Midbrain (tissue), 1 donor: Measurements from ENCODE around the gene NFIB.
A peak's percentile ranks its signal among the peaks of the same experiment; 100 is the strongest.

Experiments
- DNase-seq: peaks from one replicate; lab custom pipeline; 2025; lab: John Stamatoyannopoulos, UW

The NFIB gene

GRCh38 chr9:14214065-14214684 is 99.8 kb downstream of the NFIB start:
- no peak for DNase-seq

DNA sequence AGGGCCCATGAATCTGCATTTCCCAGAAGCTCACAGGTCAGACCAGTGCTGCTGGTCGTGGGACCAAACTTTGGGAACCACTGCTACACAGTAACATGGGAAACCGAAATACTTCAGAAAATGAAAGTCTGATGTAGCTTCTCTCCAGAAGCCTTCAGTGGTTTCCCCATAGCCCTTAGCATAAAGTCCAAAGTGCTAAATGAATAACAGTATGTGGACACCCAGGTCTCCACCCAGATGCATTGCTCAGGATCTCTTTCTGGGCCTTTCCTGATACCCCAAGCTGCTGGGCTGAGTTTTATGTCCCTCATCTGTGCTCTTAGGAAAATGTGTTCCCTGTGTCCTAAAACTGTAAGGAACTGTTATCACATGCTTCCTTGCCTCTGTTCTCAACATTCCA is 100.4 kb downstream of the NFIB start:
- DNase-seq: no peak

DNA sequence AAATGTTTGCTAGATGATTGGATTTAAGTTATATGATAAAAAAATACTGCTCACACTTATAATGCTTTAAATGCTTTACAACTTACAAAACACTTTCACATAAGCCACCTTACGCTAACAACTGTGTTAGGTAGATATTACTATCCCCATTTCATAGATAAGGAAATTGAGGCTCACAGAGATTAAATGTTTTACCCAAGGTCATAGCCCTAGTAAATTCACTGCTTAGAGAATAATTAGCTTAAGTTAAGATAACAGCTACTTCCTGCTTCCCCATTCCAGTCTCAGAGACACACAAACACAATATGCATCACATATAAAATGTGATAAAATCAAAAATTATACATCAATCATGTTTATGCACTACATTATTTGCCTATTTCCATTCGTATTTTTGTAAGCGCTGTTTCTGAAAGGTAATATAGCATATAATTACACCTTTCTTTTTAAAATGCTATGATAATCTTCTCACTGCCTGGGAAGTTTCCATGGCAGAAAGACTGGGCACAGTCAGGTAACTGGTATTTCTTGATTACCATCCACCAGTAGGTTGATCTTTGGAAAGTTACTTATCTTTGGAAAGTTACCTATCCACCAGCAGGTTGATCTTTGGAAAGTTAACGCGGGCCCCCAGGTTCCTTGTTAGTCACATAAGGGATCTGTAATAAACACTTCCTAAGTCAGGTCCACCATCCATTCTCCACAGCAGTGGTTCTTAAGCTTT is 101.1 kb downstream of the NFIB start:
- DNase-seq: no peak

DNA sequence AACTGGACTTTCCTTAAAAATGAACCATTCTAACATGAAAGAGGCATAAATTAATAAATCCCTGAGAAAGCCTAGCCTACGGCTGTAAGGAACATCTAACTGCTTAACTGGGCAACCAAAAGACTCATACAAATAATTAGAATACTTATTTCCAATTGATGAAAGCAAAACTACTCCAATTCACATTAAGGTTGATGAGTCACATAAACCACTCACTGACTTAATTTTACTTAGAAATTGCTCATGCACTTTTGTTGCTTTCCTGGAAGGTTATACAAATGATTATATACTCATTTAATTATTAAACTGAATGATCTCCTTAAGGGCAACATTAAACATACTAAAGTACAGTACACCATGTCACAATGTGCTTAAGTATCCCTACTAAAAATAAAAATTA is 101.9 kb downstream of the NFIB start:
- DNase-seq: no peak

GRCh38 chr9:14211564-14211963 is 102.4 kb downstream of the NFIB start:
- DNase-seq: no peak

DNA sequence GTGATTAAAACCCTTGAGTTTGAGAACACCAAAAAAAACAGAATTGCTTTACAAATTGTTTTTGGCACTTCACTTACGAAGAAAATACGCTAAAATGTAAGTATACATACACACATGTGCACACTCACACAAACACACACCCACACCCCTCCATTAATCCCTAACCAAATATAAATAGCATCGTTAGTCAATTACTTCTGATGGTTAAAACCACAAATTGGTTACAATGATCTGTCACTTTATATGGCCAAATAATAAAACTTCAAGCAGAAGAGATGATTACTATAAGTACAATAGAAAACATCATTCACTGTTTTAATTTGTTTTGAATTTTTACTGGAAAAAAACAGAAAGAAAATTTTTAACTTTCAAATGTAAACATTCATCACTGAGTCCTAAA is 103.5 kb downstream of the NFIB start:
- no peak for DNase-seq

- no peak for DNase-seq
These were observed 104.3 kb downstream of the NFIB start for GRCh38 chr9:14209399-14210345.

DNA sequence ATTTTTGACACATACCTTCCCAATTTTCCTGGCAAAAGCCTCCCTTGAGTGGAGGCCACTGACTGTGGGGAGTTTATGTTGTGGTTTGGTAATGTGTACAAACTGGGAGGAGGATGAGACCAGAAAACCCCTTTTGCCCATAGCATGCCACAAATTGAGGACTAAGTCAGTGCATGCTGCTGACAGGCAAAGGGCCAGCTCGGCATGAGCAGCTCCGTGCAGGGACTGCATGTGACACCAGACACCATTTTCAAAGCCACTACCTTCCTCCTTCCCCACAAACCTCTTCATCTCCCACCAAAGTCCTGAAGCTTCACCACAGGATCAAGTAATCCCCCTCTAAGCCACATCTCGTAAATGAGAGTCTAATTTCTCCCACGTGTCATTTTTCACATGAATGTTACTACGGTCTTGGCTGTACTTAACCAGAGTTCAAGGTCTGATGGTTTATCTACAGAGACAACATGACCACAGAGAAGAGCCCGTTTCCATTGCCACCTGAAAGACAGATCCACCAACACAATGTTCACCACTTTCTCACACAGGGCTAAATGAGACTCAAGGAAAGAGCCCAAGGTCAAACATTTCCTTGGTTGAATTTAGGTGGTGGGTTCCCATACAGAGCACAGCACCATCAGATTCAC is 106.5 kb downstream of the NFIB start:
- no peak for DNase-seq

GRCh38 chr9:14205463-14205862 is 108.5 kb downstream of the NFIB start:
- no peak for DNase-seq

- peak; percentile 66 for DNase-seq
These were observed 110.4 kb downstream of the NFIB start for GRCh38 chr9:14203356-14204056.

GRCh38 chr9:14198841-14199455 is 115.0 kb downstream of the NFIB start:
- DNase-seq: peak; percentile 49

DNA sequence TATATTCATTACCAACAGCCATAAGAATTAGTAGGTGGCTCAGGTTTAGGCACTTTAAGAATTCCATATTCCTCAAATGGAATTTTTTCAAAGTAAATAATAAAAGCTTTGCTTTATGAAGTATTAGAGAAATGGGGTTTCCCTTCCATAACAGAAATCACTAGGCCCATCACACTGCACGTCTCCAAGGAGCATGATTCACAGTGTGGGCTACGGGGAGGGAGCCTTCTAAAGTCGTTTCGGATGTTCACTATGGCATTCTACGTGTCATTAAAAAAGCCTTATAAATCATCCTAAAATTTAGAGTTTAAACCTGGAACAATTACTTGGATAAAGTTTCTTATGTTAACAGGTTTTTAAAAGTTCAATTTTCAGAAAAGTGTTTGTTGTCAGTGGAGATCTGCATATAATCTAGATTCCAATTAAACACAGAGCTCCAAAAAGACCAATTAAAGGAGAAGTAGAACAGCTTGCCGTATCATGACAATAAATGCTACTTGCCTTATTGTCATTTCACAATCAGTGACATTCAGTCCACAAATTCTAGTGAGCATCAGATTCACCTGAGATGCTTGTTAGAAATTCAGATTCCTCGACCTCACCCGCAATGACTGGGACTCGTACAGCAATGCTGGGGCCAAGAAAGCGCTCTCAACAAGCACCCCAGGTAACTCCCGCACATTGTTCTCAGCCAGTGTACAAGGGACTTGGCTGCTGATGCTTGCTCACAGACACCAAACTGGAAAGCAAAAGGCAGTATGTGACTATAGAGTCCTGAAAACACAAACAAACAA is 115.7 kb downstream of the NFIB start:
- DNase-seq: no peak

DNA sequence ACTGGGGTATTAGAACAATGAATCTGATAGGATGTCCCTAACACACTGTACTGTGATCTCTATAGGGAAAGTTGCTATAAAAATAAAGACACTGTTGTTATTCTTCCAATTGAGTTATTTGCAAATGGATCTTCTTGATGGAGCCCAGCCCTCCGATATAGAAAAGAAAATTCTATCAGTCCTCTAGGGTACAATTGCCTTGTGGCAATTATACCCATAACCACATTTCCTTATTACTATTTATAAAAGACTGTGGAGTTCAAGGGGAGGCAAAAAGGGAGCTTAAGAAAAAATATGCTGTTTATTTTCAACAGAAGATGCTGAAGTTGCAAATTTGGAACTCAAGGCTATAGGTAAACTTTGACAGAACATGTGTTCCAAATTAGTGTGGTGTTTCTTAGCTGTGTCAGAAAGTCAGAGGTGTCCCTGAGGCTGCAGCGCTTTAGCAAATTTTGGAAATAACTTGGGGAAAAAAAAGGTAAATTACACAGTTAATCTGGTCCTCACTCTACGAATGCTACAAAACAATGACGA is 116.5 kb downstream of the NFIB start:
- DNase-seq: no peak

DNA sequence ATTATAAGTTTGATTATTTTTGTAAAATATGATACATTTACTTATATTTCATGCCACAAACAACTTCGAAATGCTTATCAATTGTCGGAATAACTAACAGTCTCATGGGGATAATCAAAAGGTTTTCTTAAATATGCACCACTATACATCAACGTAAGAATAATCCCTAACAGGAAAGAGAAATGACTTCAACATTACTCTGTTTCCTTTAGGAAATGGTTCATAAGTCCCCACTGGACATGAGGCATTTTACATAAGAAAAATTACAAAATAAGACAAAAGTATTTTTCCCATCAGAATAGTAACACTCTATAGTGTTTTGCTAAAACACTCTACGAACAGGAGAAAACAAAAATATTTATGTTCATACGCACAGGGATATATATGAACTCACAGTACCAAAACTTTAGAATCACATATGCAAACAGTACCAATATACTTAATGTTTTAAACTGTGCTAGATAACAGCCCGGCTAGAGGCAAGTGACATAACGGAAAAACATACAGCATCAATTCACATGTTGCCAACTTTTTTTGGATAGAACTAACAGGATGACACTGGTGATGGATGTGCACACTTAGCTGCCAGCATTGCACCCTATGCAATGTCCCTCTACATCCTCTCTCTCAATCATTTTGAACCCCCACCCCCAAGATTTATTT is 120.5 kb downstream of the NFIB start:
- DNase-seq: no peak

GRCh38 chr9:14192556-14192955 is 121.4 kb downstream of the NFIB start:
- no peak for DNase-seq

DNA sequence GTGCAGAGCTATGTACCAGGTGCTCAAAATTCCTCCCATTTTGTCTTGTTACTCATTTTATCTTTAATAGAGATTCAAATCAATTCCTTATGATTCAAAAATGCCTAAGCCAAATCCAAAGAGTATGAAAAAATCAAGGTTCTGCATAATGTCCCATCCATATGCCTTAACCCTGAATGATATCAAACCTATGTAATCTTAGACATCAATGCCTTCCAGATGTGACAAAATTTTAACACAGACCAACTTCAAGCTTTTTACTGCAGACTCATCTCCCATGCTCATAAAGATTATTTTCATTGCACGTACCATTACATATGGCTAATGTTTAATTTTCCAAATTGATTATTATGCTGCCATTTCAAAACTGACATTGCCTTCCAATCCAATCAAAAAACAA is 122.4 kb downstream of the NFIB start:
- DNase-seq: no peak

- no peak for DNase-seq
These were observed 123.7 kb downstream of the NFIB start for GRCh38 chr9:14190240-14190639.

- no peak for DNase-seq
These were observed 124.4 kb downstream of the NFIB start for GRCh38 chr9:14189578-14189977.

- no peak for DNase-seq
These were observed 124.8 kb downstream of the NFIB start for GRCh38 chr9:14189146-14189545.

DNA sequence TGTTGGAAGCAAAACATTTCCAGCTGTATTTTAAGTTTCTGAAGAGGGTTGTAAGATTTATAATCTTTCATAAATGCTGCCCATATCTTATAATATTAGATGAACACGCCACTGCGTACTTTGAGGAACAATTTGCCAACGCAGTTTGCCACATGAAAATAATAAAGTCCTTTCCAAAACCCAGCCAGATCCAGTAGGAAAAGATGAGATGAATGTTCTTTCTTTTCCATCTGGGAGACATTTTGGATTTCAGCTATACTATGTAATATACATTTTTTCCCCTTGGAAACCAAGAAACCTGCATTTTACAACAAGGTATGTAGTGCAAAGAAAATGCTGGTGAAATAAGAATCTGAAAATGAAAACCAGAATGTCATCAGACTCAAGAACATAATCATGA is 125.4 kb downstream of the NFIB start:
- DNase-seq: no peak
